Breast epithelium (tissue), 4 donors: ENCODE data around the gene DMRTB1. TPM values are rescaled to one million over a fixed set of nuclear protein-coding genes. Genes with fewer than 3 reads are reported as not detected.

Experiments used
- DNase-seq, 2 donors: peaks; one replicate each; pipeline ENCODE4 v3.0.0-alpha.2; 2019; ENCODE audit warnings: low spot score in 2 of 2
- H3K27ac ChIP-seq, 2 donors: fragments of 200-600 bp; sonication (generic) in 1 of 2; one replicate each; pipeline ENCODE4 v1.5.1; 2016 to 2019; ENCODE audit warnings: mild to moderate bottlenecking in 1 of 2
- H3K27me3 ChIP-seq, 2 donors: fragments of 200-600 bp; sonication (generic) in 1 of 2; one replicate each; pipeline versions ENCODE4 v1.5.1 to v1.6.0; 2017 to 2019; ENCODE audit warnings: control low read depth in 1 of 2, mild to moderate bottlenecking in 1 of 2
- H3K36me3 ChIP-seq: fragments of 200-600 bp; one replicate; pipeline ENCODE4 v1.5.1; 2019
- H3K4me1 ChIP-seq, 2 donors: fragments of 200-600 bp; sonication (generic); one replicate each; pipeline ENCODE4 v1.5.1; 2016 to 2019; ENCODE audit warnings: control low read depth in 1 of 2
- H3K4me3 ChIP-seq, 3 donors: fragments of 200-600 bp; sonication (generic); 1 replicate in 2 of 3; 2 replicates in 1 of 3; pipeline ENCODE4 v1.5.1; 2016 to 2019; ENCODE audit warnings: mild to moderate bottlenecking in 3 of 3, moderate library complexity in 2 of 3
- H3K9me3 ChIP-seq, 2 donors: fragments of 200-600 bp; sonication (generic) in 1 of 2; one replicate each; pipeline ENCODE4 v1.5.1; 2016 to 2019; ENCODE audit warnings: control low read depth in 1 of 2
- CTCF ChIP-seq, 3 donors: fragments of 450-650 bp; IDR thresholded peaks; one replicate each; pipeline ENCODE4 v1.5.1; 2016 to 2017; ENCODE audit warnings: antibody characterized with exemption in 3 of 3, mild to moderate bottlenecking in 3 of 3, moderate library complexity in 3 of 3
- POLR2A ChIP-seq: fragments of 450-650 bp; IDR thresholded peaks from one replicate; pipeline ENCODE4 v1.6.1; 2016; ENCODE audit warnings: antibody characterized with exemption, mild to moderate bottlenecking, moderate library complexity
- POLR2AphosphoS5 ChIP-seq, 3 donors: sonication (generic); formaldehyde crosslinking; IDR thresholded peaks; one replicate each; pipeline ENCODE4 v1.6.1; 2017; ENCODE audit warnings: antibody characterized with exemption in 3 of 3
- intact Hi-C: fragments of 100-400 bp; cut with DNase I; formaldehyde crosslinking; loops from one replicate; pipeline ENCODE4 v1.15.1; 2023; ENCODE audit warnings: low total_unique reads
- total RNA-seq, 3 donors: library from RNA; depleted of rRNA; stranded (reverse); fragments of >200 nt; gene quantifications; one replicate each; pipeline ENCODE4 v1.1.0, GENCODE V29; 2016

The DMRTB1 gene
- total RNA-seq, 3 donors from 2014 or later, result not detected

GRCh38 chr1:53482441-53483153 lies 23.4 kb downstream of the DMRTB1 start:
- TF ChIP-seq CTCF (IDR thresholded peaks at IDR 0.05) (no peak), POLR2A (no peak), POLR2AphosphoS5 (IDR thresholded peaks at IDR 0.05) (no peak)
- Histone ChIP-seq H3K27ac (no peak overlapping the region), H3K27me3 (peaks cover 0 to 12% of the 10 kb centered on the region in 2 donors), H3K9me3 (no peaks in the 10 kb centered on the region), H3K36me3 (no peaks in the 10 kb centered on the region), H3K4me3 (no peak overlapping the region), H3K4me1 (no peaks in the 10 kb centered on the region)
- intact Hi-C loops, result no loop called here
- no peak for DNase-seq

- Histone ChIP-seq H3K9me3 (no peaks in the 10 kb centered on the region), H3K4me1 (no peaks in the 10 kb centered on the region), H3K4me3 (no peak overlapping the region), H3K27ac (no peak overlapping the region), H3K36me3 (no peaks in the 10 kb centered on the region), H3K27me3 (peaks cover 0 to 12% of the 10 kb centered on the region in 2 donors)
- no peak for TF ChIP-seq POLR2AphosphoS5 (IDR thresholded peaks at IDR 0.05)
- TF ChIP-seq CTCF (IDR thresholded peaks at IDR 0.05), result no peak
- no peak for TF ChIP-seq POLR2A
- intact Hi-C loops, result no loop called here
- DNase-seq, result no peak
These were observed 24.0 kb downstream of the DMRTB1 start for GRCh38 chr1:53483170-53483569.

GRCh38 chr1:53483656-53484055 lies 24.5 kb downstream of the DMRTB1 start:
- H3K27me3 ChIP-seq, result peaks cover 0 to 12% of the 10 kb centered on the region in 2 donors
- intact Hi-C loops, result no loop called here
- H3K27ac ChIP-seq, result no peak overlapping the region
- H3K4me3 ChIP-seq, result no peak overlapping the region
- no peaks in the 10 kb centered on the region for H3K9me3 ChIP-seq
- no peaks in the 10 kb centered on the region for H3K36me3 ChIP-seq
- H3K4me1 ChIP-seq, result no peaks in the 10 kb centered on the region
- DNase-seq, result no peak
- no peak for TF ChIP-seq POLR2AphosphoS5 (IDR thresholded peaks at IDR 0.05)
- no peak for TF ChIP-seq CTCF (IDR thresholded peaks at IDR 0.05)
- TF ChIP-seq POLR2A, result no peak

- intact Hi-C loops, result loop anchor here (5.0 kb wide), 1 partner anchor 1558 kb away; no protein-coding TSS in a partner anchor
- H3K9me3 ChIP-seq, result peaks cover 0 to 5% of the 10 kb centered on the region in 2 donors
- H3K36me3 ChIP-seq, result no peaks in the 10 kb centered on the region
- TF ChIP-seq CTCF (IDR thresholded peaks at IDR 0.05) (no peak), POLR2A (no peak), POLR2AphosphoS5 (IDR thresholded peaks at IDR 0.05) (no peak)
- H3K27ac ChIP-seq, result no peak overlapping the region
- no peaks in the 10 kb centered on the region for H3K4me1 ChIP-seq
- H3K27me3 ChIP-seq, result peaks cover 0 to 14% of the 10 kb centered on the region in 2 donors
- DNase-seq, result no peak
- no peak overlapping the region for H3K4me3 ChIP-seq
These were observed 25.7 kb downstream of the DMRTB1 start for GRCh38 chr1:53484705-53485477.
